D721Med (cell line): ENCODE measurements around the gene PLA2G2D.

Experiments used
- DNase-seq: peaks from one replicate; pipeline ENCODE4 v3.0.0; 2011; ENCODE audit warnings: low spot score; ENCODE audit not compliant: insufficient read length
- FAIRE-seq: peaks from 2 replicates; lab custom pipeline; 2011; peaks lifted over from hg19 to GRCh38; lab: Jason Lieb, UNC
- CTCF ChIP-seq: IDR thresholded peaks from 2 replicates; pipeline ENCODE4 v1.5.1; 2012; ENCODE audit warnings: mild to moderate bottlenecking, control low read depth; ENCODE audit not compliant: insufficient read depth; ENCODE audit errors: missing control alignments

PLA2G2D gene

GRCh38 chr1:20112279-20113000 lies 6.9 kb downstream of the PLA2G2D start:
- FAIRE-seq, result no peak
- no peak for TF ChIP-seq CTCF
- DNase-seq, result no peak

- no peak for DNase-seq
- FAIRE-seq, result no peak
- no peak for TF ChIP-seq CTCF
These were observed 7.9 kb downstream of the PLA2G2D start for GRCh38 chr1:20111452-20111851.

DNA sequence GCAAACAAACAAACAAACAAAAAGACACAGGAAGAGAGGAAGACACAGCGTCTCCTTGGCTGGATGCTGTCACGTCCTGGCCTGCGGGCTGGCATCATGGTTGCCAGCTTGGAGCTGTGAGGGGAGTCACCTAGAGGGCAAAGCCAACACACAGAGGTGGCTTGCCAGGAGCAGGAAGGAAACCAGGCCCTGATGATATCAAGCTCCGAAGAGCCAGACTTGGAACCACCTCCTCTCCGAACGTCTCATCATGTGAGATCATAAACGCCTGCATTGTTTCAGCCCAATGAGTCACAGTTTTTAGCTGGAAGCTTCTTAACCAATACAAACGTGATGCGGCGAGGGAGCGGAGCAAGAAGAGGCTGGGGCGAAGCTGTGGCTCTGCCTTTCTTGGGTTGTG lies 8.7 kb downstream of the PLA2G2D start:
- TF ChIP-seq CTCF, result no peak
- FAIRE-seq, result no peak
- DNase-seq, result no peak

DNA sequence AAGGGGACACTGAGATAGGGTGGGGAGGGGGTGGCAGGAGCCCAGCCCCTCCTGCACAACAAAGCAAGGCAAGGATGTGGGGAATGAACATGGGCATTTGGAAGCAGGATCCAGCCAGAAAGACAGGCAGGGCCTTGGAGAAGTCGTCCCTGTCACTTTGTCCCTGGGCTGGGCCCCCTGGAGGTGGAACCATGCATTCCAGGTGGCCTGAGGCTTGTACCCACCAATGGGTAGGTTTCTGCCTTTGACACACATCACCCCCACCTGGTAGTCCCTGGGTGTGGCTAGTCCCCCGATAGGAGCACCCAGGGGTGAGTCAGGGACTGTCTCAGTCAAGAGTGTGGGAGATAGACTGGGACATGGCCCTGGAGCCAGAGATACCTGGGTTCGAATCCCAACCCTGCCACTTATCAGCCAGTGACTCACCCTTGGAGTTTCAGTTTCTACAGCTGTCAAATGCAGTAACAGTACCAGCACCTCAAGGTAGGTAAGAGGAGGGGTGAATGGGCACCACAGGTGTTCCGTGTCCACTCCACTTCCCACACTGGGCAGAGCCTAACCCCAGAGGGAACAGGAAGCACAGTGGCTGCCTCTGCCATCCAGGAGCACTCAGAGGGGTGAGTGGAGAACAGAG lies 10.0 kb downstream of the PLA2G2D start:
- FAIRE-seq (no peak), DNase-seq (no peak)
- no peak for TF ChIP-seq CTCF

DNA sequence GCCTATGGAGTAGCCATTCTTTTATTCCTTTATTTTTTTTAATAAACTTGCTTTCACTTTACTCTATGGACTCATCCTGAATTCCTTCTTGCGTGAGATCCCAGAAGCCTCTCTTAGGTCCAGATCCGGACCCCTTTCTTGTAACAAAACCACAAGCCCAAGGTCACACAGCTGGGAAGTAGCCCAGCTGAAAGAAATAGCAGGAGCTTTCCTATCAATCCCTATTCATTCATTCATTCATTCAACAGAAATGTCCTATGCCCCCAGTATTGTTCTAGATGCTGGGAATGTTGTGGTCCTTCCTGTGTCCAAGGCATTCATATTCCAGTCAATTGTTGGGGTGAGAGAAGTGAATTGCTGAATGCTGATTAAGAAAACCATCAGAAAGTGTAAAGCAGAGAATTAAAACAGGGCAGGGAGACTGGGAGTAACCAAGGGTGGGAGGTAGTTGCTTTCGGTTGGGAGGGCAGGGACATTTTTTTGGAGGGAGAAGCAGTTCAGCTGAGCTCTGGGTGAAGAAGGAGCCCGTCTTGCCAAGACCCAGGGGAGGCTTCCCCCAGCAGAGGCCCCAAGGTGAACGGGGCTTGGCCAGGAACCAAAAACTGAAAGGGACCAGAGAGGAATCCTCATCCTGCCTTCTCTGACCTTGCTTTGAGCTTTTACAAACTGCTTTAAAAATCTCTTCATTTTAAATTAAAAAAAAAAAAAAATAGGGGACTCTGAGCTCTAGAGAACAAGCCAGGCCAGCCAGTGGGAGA lies 10.8 kb downstream of the PLA2G2D start:
- no peak for FAIRE-seq
- no peak for TF ChIP-seq CTCF
- no peak for DNase-seq

- TF ChIP-seq CTCF, result no peak
- DNase-seq, result no peak
- FAIRE-seq, result no peak
These were observed 11.5 kb downstream of the PLA2G2D start for GRCh38 chr1:20107796-20108195.

DNA sequence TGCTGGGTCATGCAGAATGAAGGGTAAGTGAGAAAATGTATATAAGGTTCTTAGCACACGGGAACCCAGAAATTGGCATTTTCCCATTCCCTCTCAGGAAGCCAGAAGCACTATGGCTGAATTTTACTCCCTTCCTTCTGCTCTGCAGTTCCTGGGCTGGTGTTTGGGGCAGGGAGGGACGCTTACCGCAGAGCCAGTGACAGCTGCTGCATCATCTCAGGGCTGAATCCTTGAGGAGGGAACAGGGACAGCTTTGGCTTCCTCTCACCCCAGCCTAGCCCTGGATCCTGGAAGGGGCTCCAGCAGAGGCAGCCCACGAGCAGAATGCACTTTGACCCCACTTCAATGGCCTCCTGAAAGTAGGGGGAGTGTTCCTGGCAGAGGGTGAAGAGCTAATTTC lies 12.0 kb downstream of the PLA2G2D start:
- no peak for DNase-seq
- no peak for FAIRE-seq
- no peak for TF ChIP-seq CTCF
